MCF 10A (cell line): ENCODE measurements around the gene GPR18. TPM values are rescaled to one million over a fixed set of nuclear protein-coding genes. Genes with fewer than 3 reads are reported as not detected.

Experiments
- BruUV-seq: library from RNA; stranded (reverse); fragments of 400-500 nt; replicated peaks from 2 replicates; lab custom pipeline; 2021; lab: Mats Ljungman, UMichigan
- CTCF ChIA-PET: fragments of 300-600 bp; sonication (Branson Sonifier 250); formaldehyde crosslinking; extraction: SDS; loops from one replicate; lab custom pipeline; 2021; ENCODE audit warnings: antibody characterized with exemption, inconsistent platforms; lab: Yijun Ruan, JAX
- POLR2A ChIA-PET: fragments of 300-600, 350-650 bp; sonication (Branson Sonifier 250); formaldehyde crosslinking; extraction: SDS; loops from one replicate; lab custom pipeline; 2020; ENCODE audit warnings: antibody characterized with exemption, inconsistent platforms; lab: Yijun Ruan, JAX
- DNase-seq: peaks from one replicate; pipeline ENCODE4 v3.0.0-alpha.2; 2018; ENCODE audit not compliant: unreplicated experiment
- H3K27ac Mint-ChIP-seq: one replicate; pipeline ENCODE4 v1.8.0; 2022; ENCODE audit warnings: mild to moderate bottlenecking, low read depth, mixed read lengths; ENCODE audit not compliant: unreplicated experiment
- H3K27me3 Mint-ChIP-seq: one replicate; pipeline ENCODE4 v1.8.0; 2022; ENCODE audit warnings: mixed read lengths; ENCODE audit not compliant: insufficient read depth, unreplicated experiment
- H3K36me3 Mint-ChIP-seq: one replicate; pipeline ENCODE4 v1.8.0; 2022; ENCODE audit warnings: mild to moderate bottlenecking, moderate library complexity, mixed read lengths; ENCODE audit not compliant: insufficient read depth, unreplicated experiment
- H3K4me1 Mint-ChIP-seq: one replicate; pipeline ENCODE4 v1.8.0; 2022; ENCODE audit warnings: mixed read lengths; ENCODE audit not compliant: insufficient read depth, unreplicated experiment
- H3K4me3 Mint-ChIP-seq: one replicate; pipeline ENCODE4 v1.8.0; 2022; ENCODE audit warnings: mild to moderate bottlenecking, moderate library complexity, mixed read lengths; ENCODE audit not compliant: unreplicated experiment
- H3K9me3 Mint-ChIP-seq: one replicate; pipeline ENCODE4 v1.8.0; 2022; ENCODE audit warnings: mixed read lengths; ENCODE audit not compliant: unreplicated experiment
- intact Hi-C: fragments of 100-400 bp; cut with micrococcal nuclease; formaldehyde crosslinking; loops from 2 replicates; pipeline ENCODE4 v1.14.1; 2022
- total RNA-seq: library from RNA; stranded (reverse); gene quantifications from 2 replicates; pipeline ENCODE4 v1.2.3, GENCODE V29; 2022
- TF ChIP-seq, protein P1 (sequence below): fragments of 200-600 bp; IDR thresholded peaks from one replicate; pipeline ENCODE4 v1.8.0; 2022; ENCODE audit warnings: antibody characterized with exemption, mild to moderate bottlenecking; ENCODE audit not compliant: unreplicated experiment

The GPR18 gene
- total RNA-seq, 1 experiment from 2014 or later = not detected

DNA sequence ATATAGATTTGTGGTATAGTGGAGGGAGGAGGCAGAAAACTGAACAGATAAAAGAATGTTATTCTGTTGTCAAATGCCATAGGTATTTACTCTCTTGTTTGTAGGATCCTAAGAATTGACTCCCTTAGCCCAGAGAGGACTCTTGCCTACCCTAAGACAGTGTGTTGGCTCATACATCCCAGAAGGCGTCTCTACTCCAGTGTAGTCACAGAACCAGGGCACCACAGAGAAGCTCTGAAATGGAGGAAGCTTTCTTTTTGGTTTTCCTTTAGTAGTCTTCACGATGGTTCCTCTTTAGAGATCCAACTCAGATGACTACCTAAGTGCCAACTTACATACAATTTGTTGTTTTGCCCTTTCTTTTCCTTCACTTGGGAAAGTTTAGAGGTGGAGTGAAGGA is 35.0 kb upstream of the GPR18 start:
- DNase-seq = no peak
- H3K4me3 Mint-ChIP-seq = no peak overlapping the region
- no peak overlapping the region for H3K27ac Mint-ChIP-seq
- CTCF ChIA-PET = interaction anchor here (0.7 kb wide), 1 partner anchor 121 kb away, joined by 3 read pairs; no protein-coding TSS in a partner anchor
- no TSS peak for BruUV-seq
- no peaks in the 10 kb centered on the region for H3K27me3 Mint-ChIP-seq
- no peaks in the 10 kb centered on the region for H3K4me1 Mint-ChIP-seq
- intact Hi-C loops = no loop called here
- POLR2A ChIA-PET = no interaction called here
- H3K36me3 Mint-ChIP-seq = peaks cover 38% of the 10 kb centered on the region
- TF ChIP-seq, protein P1, sequence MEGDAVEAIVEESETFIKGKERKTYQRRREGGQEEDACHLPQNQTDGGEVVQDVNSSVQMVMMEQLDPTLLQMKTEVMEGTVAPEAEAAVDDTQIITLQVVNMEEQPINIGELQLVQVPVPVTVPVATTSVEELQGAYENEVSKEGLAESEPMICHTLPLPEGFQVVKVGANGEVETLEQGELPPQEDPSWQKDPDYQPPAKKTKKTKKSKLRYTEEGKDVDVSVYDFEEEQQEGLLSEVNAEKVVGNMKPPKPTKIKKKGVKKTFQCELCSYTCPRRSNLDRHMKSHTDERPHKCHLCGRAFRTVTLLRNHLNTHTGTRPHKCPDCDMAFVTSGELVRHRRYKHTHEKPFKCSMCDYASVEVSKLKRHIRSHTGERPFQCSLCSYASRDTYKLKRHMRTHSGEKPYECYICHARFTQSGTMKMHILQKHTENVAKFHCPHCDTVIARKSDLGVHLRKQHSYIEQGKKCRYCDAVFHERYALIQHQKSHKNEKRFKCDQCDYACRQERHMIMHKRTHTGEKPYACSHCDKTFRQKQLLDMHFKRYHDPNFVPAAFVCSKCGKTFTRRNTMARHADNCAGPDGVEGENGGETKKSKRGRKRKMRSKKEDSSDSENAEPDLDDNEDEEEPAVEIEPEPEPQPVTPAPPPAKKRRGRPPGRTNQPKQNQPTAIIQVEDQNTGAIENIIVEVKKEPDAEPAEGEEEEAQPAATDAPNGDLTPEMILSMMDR = no peak
- no peaks in the 10 kb centered on the region for H3K9me3 Mint-ChIP-seq

DNA sequence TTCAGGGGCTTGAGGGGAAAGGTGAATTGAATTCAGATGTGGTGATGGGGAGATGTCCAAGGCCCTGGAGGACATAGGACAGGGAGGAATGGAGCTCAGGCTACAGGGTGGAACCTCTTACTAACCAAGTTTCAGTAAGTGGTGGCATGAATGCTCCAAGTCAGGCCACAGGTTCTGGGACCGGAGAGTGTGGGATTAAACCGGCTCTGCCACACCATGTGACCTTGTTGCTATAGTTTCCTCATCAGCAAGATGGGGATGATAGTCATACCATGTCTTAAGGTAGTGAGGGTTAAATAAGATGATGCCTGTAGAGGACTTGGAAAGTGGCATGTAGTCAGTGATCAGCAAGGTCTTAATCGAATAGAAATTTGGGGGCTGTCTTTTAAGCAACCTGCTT is 32.7 kb upstream of the GPR18 start:
- Mint-ChIP-seq H3K4me1 (no peaks in the 10 kb centered on the region), H3K4me3 (no peak overlapping the region), H3K27me3 (no peaks in the 10 kb centered on the region), H3K27ac (no peak overlapping the region), H3K36me3 (peaks cover 42% of the 10 kb centered on the region), H3K9me3 (no peaks in the 10 kb centered on the region)
- BruUV-seq = no TSS peak
- POLR2A ChIA-PET = no interaction called here
- no peak for DNase-seq
- intact Hi-C loops = no loop called here
- TF ChIP-seq, protein P1 = no peak
- CTCF ChIA-PET = no interaction called here

DNA sequence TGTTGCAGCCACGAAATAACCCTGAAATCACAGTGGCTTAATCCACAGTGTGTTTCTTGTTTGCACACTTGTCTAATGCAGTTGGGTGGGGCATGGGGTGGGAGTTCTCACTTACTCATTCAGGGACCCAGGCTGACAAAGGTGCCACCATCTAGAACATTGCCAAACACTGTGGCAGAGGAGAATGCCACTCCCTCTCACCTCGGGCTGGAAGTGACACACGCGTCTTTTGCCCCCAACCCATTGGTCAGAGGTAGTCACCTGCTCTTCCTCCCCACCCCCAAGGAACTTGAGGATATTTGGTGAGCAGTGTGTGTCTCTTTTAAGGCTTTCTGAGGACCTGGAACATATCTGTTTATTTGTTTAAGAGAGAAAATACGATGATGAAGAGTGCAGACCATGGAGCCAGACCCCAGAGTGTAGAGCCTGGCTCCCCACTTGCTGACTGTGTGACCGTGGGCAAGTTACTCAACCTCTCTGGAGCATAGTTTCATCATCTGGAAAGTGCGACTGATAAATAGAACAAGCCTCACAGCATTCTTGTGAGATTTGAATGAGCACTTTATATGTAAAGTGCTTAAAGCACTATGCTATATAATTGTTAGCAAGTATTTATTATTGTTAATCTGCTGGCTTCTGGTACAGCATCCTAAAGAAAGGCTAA is 31.6 kb upstream of the GPR18 start:
- Mint-ChIP-seq H3K9me3 (no peaks in the 10 kb centered on the region), H3K4me3 (no peak overlapping the region), H3K27me3 (no peaks in the 10 kb centered on the region), H3K4me1 (no peaks in the 10 kb centered on the region), H3K27ac (no peak overlapping the region), H3K36me3 (peaks cover 39% of the 10 kb centered on the region)
- DNase-seq = no peak
- BruUV-seq = no TSS peak
- ChIA-PET POLR2A (no interaction called here), CTCF (interaction anchor here (1.8 kb wide), 1 partner anchor 147 kb away, joined by 6 read pairs; no protein-coding TSS in a partner anchor)
- intact Hi-C loops = no loop called here
- TF ChIP-seq, protein P1 = no peak

DNA sequence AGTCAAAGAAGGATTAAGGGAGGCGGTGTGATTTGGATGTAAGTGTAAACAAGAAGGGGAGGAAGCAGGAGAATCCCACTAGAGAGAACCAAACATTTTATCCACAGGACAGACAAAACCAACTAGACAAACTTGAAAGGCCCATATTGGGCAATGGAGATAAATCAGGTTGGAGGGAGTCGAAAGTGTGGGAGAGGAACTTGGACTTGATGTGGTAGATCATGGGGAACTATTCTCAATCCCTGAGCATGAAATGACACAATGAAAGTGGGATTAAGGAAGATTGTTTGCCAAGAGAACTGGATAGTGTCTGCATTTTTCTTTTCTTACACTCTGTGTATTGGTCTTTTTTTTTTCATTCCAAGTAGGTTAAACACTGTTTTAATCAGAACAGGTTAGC is 31.1 kb upstream of the GPR18 start:
- Mint-ChIP-seq H3K36me3 (peaks cover 39% of the 10 kb centered on the region), H3K4me3 (no peak overlapping the region), H3K9me3 (no peaks in the 10 kb centered on the region), H3K27ac (no peak overlapping the region), H3K27me3 (no peaks in the 10 kb centered on the region), H3K4me1 (no peaks in the 10 kb centered on the region)
- BruUV-seq = no TSS peak
- POLR2A ChIA-PET = no interaction called here
- TF ChIP-seq, protein P1 = no peak
- intact Hi-C loops = no loop called here
- CTCF ChIA-PET = interaction anchor here (1.8 kb wide), 1 partner anchor 147 kb away, joined by 6 read pairs; no protein-coding TSS in a partner anchor
- no peak for DNase-seq
